IPS-15b (cell line): ENCODE results near the gene RPS21.

Source experiments
- H3K27me3 ChIP-seq: one replicate; pipeline ENCODE4 v1.6.1; 2013; ENCODE audit warnings: low read length; ENCODE audit not compliant: control insufficient read depth, insufficient read depth
- H3K36me3 ChIP-seq: one replicate; pipeline ENCODE4 v1.6.1; 2013; ENCODE audit warnings: low read length; ENCODE audit not compliant: control insufficient read depth, insufficient read depth
- H3K4me1 ChIP-seq: one replicate; pipeline ENCODE4 v1.6.1; 2013; ENCODE audit warnings: mild to moderate bottlenecking, low read length; ENCODE audit not compliant: control insufficient read depth, insufficient read depth
- H3K4me3 ChIP-seq: one replicate; pipeline ENCODE4 v1.5.1; 2013; ENCODE audit warnings: low read depth, low read length
- H3K9ac ChIP-seq: one replicate; pipeline ENCODE4 v1.6.1; 2013; ENCODE audit warnings: low read depth, mild to moderate bottlenecking, low read length
- H3K9me3 ChIP-seq: one replicate; pipeline ENCODE4 v1.6.1; 2013; ENCODE audit warnings: mild to moderate bottlenecking, low read length; ENCODE audit not compliant: control insufficient read depth, insufficient read depth

RPS21 gene

DNA sequence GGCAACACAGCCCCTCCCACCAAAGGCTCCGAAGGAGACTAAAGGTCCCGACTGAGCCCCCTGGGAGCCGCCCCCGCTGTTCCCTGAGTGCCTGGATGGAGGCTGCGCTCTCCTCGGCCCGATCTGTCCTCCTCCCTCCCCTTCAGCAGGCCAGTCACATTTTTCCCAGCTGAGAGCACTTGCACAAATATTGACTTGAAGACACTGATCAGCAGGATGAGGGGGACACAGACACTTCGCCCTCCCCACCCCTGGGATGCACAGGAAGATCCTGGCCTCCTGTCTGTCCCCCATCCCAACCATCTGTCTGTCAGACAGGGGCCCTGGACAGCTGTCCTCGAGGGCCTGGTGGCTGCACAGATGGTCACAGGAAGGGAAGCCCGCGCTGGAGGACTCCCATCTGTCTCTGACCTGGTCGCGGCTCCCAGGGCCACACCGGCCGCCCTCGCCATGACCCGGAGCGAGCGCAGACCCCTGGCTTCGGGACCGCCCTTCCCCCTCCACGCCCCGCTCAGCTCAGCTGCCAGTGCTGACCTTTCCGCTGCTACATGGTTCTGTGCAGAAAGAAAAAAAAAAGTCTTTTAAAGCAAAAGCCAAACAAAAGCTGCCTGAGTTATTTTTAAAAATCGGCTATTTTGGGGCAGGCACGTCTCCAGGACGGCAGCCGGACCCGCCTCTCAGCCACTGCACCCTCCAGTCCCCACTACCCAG lies 30.9 kb upstream of the RPS21 start:
- H3K36me3 ChIP-seq: peaks cover 39% of the 10 kb centered on the region
- H3K9me3 ChIP-seq: no peaks in the 10 kb centered on the region
- peaks cover 10% of the 10 kb centered on the region for H3K4me1 ChIP-seq
- H3K4me3 ChIP-seq: no peak overlapping the region
- H3K27me3 ChIP-seq: no peaks in the 10 kb centered on the region
- H3K9ac ChIP-seq: peak overlapping the region; percentile 24

DNA sequence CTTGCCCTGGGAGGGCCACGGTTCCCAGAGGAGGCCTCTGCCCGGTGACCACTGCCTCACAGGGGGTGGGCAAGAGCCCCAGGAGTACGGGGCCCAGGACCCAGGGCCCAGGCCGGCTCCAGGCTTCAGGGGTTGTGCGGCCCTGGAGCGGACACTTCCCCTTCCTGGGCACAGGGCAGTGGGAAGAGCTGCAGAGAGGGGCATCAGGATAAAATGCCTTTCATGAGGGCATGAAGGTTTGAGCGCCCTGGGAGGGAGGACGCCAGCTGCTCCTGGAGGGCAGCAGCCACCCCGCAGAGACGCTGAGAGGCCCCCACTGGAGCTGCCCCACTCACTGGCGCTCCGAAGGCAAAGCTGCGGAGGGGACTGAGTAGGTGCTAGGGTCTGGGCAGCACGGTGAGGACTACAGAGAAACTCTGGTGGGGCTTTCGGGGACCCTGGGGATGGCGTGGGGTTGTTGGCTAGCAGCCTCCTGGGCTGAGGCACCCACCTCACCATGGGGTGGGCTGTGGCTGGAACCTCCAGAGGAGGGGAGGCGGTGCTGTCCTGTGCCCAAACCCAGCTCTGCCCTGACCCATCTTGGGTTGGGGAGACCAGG lies 30.2 kb upstream of the RPS21 start:
- no peaks in the 10 kb centered on the region for H3K9me3 ChIP-seq
- H3K4me1 ChIP-seq: peaks cover 10% of the 10 kb centered on the region
- H3K27me3 ChIP-seq: no peaks in the 10 kb centered on the region
- H3K9ac ChIP-seq: peak overlapping the region; percentile 24
- no peak overlapping the region for H3K4me3 ChIP-seq
- H3K36me3 ChIP-seq: peaks cover 32% of the 10 kb centered on the region

DNA sequence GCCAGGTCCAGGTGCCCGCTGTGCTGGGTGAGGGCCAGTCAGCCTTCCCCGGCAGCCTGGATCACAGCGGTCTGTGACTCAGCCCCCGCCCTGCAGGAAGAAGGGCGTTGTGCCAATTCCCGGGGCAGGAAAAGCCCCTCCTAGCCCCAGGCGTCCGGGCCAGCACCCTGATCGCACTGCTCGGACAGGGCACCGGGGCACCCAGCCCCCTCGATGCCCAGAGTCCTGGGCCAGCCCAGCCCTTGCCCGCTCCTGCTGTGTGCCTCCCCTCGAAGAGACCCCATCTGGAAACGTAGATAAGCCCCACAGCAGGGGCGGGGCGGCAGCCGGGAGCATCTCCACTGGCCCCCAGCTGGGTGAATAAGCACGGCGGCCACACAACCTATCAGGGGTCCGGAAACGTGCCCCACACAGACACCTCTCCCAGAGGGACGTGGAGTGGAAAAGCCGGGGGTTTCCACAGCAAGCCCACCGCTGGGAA lies 29.7 kb upstream of the RPS21 start:
- Histone ChIP-seq H3K9ac (peak overlapping the region; percentile 12), H3K4me3 (no peak overlapping the region), H3K4me1 (peaks cover 15% of the 10 kb centered on the region)

DNA sequence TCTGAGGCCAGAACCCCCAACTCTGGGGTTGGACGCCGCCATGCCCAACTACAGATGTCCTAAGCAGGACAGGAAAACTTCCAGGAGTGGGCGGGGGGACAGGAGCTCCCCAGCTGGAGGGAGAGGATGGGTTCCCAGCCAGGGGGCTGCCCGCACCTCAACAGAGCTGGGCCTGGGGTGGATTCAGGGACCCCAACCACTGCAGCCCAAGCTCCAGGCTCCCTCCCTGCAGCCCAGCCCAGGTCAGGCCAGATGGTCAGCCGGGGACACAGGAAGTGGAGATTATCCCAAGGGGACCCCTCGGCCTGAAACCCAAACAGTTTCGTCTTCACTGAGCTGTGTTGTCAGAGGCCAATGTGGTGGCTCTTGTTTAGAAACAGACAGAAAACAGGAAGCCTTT lies 29.2 kb upstream of the RPS21 start:
- no peak overlapping the region for H3K4me3 ChIP-seq

More for the DNA sequence above, 29.7 kb upstream of the RPS21 start:
- peaks cover 30% of the 10 kb centered on the region for H3K36me3 ChIP-seq
- H3K9me3 ChIP-seq: no peaks in the 10 kb centered on the region
- no peaks in the 10 kb centered on the region for H3K27me3 ChIP-seq

DNA sequence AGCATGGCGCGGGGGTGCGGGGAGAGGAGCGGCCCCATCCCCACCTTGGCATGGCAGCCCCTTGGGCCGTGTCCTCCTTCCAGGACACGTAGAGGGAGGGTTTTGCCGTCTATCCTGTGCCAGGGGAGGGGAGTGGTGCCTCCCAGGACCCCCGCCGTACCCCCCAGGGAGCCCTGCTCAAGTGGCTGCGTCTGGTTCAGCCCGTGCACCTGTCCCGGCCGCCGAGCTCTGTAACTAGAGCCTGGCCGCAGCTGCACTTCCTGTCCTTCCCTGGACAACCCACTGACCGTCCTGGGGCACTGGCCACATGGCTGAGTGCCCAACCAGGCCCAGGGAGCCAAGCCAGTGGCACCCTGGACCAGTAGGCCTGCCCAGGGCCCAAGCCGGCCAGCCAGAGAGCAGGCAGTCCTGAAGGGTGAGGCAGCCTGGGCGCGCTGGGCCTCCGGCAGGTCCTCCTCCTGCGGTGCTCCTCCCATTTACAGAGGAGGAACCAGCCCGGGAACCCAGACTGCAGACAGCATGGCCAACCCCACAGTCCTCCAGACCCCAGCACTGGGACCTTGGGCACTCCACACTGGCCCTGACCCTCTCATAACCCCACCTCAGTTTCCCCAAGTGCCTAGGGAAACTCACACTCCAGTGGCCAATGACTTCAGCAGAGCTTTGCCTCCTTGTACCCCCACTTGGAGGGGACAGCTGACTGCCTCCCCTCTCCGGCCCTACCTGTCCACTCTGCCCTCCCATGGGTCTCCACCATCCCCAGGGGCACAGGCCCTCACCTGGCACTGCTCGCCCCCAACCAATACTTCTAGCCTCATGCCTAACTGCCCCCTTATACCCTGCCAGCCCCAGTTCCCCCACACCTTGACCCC lies 28.5 kb upstream of the RPS21 start:
- Histone ChIP-seq H3K27me3 (no peaks in the 10 kb centered on the region), H3K36me3 (peaks cover 22% of the 10 kb centered on the region), H3K9me3 (no peaks in the 10 kb centered on the region), H3K9ac (peak overlapping the region; percentile 24), H3K4me3 (no peak overlapping the region), H3K4me1 (peaks cover 17% of the 10 kb centered on the region)

More for the DNA sequence above, 29.2 kb upstream of the RPS21 start:
- Histone ChIP-seq H3K27me3 (no peaks in the 10 kb centered on the region), H3K36me3 (peaks cover 30% of the 10 kb centered on the region), H3K4me1 (peaks cover 17% of the 10 kb centered on the region), H3K9me3 (no peaks in the 10 kb centered on the region), H3K9ac (peak overlapping the region; percentile 12)

DNA sequence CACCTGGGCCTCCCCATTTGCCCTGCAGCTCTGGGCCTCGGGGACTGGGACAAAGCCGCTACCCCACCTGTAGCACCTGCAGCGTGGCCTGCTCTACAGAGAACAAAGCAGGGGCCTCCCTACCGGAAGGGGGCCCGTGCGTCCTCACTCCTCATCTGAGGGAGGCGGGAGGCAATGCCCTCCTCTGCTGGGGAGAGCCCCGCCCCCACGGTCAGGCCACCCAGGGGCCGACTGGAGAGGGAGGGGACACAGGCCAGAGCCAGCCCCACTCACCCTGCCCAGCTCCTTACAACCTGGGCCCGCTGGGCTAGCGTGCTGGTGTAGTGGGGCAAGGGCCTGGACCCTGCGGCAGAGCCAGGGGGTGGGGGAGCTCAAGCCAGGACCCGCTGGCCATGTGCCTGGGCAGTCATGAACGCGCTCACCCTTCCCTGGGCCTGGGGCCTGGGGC lies 27.8 kb upstream of the RPS21 start:
- Histone ChIP-seq H3K9me3 (no peaks in the 10 kb centered on the region), H3K36me3 (peaks cover 21% of the 10 kb centered on the region), H3K9ac (no peak overlapping the region), H3K4me3 (no peak overlapping the region), H3K4me1 (peaks cover 17% of the 10 kb centered on the region), H3K27me3 (no peaks in the 10 kb centered on the region)

DNA sequence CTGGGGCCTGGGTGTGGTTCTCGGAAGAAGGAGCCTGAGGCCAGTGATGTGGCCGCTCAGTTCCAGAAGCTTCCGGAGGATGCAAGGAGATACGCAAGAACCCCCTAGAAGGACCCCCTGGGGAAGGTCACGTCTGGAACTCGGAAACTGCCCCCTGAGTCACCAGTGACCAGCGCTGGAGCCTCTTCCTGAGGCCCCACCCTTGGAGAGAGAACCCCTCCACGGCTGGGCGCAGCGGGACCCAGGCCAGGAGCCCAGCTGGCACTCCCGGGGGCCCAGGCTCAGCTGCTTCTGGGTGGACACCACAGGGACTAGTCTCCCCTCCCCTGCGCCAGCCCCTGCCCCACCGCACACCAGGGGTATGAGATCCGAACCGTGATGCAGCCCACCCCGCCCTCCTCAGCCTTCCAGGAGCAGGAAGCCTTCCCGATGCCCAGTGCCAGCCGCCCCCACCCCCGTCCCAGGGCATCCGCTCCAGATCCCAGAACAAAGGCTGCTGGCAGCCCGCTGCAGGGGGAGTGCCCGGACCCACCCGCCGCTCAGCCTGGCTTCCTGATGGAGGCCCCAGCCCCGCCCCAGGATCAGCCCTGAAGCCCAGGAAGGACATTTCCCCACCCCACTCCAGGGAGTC lies 27.3 kb upstream of the RPS21 start:
- H3K4me3 ChIP-seq: no peak overlapping the region
- H3K9me3 ChIP-seq: no peaks in the 10 kb centered on the region
- no peak overlapping the region for H3K9ac ChIP-seq
- H3K36me3 ChIP-seq: peaks cover 24% of the 10 kb centered on the region
- H3K4me1 ChIP-seq: peaks cover 19% of the 10 kb centered on the region
- no peaks in the 10 kb centered on the region for H3K27me3 ChIP-seq

DNA sequence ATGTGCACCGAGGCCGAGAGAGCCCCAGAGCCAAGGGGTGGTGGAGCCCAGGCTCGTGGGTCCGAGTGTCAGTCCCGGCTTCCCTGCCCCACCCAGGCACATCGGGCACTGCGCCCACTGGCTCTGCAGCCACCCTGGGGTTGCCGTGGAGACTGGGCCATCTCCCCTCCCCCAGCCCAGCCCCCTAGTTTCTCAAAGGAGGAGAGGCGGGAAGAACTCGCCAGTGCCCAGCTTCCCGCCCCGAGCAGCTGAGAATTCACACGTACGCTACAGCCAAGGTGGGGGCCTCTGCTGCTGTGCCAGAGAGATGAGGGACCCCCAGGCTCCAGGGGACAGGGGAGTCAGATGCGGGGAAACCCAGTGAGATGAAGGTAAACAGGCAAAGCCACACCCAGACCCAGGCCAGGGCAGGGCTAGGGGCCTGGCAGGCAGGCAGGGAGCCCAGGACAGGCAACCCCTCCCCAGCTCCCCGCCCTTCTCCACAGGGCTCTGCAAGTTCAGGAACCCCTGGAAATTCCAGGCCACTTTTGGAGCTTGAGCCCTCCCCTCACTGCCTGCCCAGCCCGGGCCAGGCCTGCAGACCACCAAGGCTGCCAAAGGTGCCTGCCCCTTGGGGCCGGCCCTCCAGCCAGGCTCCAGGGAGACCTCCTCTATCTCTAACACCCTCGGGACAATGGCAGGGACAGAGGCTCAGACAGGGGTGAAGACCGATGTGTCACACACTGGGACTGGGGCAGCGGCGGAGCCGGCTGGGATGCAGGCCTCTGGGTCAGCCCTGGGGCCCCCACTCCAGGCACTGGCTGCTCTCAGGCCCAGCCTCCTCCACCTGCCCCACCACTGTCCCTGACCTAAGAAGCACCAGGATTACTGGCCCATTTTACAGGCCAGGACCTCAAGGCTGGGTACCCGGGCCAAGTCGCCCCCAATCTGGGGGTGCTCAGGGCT lies 25.8 kb upstream of the RPS21 start:
- Histone ChIP-seq H3K27me3 (no peaks in the 10 kb centered on the region), H3K9me3 (no peaks in the 10 kb centered on the region), H3K4me3 (no peak overlapping the region), H3K9ac (peak overlapping the region; percentile 76), H3K4me1 (peaks cover 11% of the 10 kb centered on the region), H3K36me3 (peaks cover 24% of the 10 kb centered on the region)

DNA sequence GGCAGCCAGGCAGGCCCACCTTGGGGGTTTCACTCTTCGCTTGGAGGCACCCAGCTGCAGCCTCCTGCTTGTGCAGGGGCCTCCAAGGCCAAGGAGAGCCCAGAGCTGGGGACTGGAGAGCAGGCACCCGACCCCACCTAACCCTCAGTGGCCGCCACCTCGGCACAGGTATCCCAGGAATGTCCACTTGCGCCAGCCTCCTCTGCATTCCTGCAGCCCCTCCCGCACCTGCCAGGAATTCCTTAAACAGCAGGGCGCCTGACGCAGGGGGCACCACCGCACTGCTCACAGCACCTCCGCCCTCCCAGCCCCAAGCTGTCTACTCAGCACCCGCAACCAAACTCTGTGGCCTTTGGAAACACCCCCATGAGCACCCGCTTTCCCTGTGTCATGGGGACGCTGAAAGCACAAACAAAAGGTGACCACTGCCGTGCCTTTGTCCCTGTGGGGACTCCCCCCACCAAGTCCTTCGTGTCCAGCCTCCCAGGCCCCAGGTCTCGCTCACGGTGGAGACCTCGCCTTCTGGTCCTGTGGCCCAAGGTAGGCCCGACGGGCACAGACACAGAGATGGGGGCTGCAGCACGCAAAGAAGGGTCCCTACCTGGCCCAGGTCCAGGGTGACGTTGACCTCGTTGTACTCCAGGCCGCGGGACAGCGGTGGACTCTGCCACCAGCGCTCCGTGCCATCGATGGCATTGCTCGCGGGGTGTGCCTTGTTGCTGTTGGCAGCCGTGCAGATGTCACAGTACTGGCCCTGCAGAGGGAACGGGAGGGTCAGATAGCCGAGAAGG lies 24.9 kb upstream of the RPS21 start:
- H3K4me1 ChIP-seq: peaks cover 11% of the 10 kb centered on the region
- H3K27me3 ChIP-seq: no peaks in the 10 kb centered on the region
- H3K9me3 ChIP-seq: no peaks in the 10 kb centered on the region
- H3K4me3 ChIP-seq: peak overlapping the region; percentile 22
- peaks cover 20% of the 10 kb centered on the region for H3K36me3 ChIP-seq
- H3K9ac ChIP-seq: peak overlapping the region; percentile 76

DNA sequence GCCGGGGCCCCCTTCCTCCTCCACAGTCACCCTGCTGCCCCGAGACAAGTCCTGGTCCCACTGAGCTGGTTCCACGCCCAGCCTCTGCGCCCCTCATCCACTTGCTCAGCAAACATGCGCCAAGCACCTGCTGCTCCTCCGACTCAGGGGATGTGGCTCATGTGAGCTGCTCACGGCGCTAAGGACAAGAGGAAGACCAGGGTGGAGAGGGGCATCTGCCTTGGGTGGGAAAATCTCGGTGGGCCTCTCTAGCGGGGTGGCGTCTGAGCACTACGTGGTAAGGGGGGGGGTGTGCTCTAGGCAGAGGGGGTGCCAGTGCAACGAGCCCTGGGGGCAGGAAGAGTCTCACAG lies 24.3 kb upstream of the RPS21 start:
- peaks cover 20% of the 10 kb centered on the region for H3K36me3 ChIP-seq
- no peaks in the 10 kb centered on the region for H3K9me3 ChIP-seq
- no peaks in the 10 kb centered on the region for H3K27me3 ChIP-seq
- peaks cover 11% of the 10 kb centered on the region for H3K4me1 ChIP-seq
- H3K9ac ChIP-seq: peak overlapping the region; percentile 76
- no peak overlapping the region for H3K4me3 ChIP-seq
